PC-9 (cell line): ENCODE results near the gene ZNF337. TPM values are rescaled to one million over a fixed set of nuclear protein-coding genes. Genes with fewer than 3 reads are reported as not detected.
A peak's percentile ranks its signal among the peaks of the same experiment; 100 is the strongest.

ENCODE experiments used
- Bru-seq: library from RNA; stranded (reverse); fragments of 400-500 nt; gene quantifications from one replicate; lab custom pipeline; 2021; lab: Mats Ljungman, UMichigan
- BruChase-seq, 2 experiments: library from RNA; stranded (reverse); fragments of 400-500 nt; gene quantifications; one replicate each; lab custom pipeline; 2021; lab: Mats Ljungman, UMichigan
- BruUV-seq: library from RNA; stranded (reverse); fragments of 400-500 nt; replicated peaks from 2 replicates; lab custom pipeline; 2021; lab: Mats Ljungman, UMichigan
- CTCF ChIA-PET: fragments of 300-600 bp; sonication (Branson Sonifier 250); formaldehyde crosslinking; loops from one replicate; lab custom pipeline; 2022; ENCODE audit warnings: antibody characterized with exemption; lab: Charles Lee
- POLR2A ChIA-PET: fragments of 300-600 bp; sonication (Branson Sonifier 250); formaldehyde crosslinking; loops from one replicate; lab custom pipeline; 2022; ENCODE audit warnings: antibody characterized with exemption; ENCODE audit not compliant: unreplicated experiment; lab: Charles Lee
- DNase-seq, 2 experiments: peaks; one replicate each; pipeline versions ENCODE4 v3.0.0 to v3.0.0-alpha.2; 2015 to 2022; ENCODE audit warnings: mixed read lengths in 1 of 2
- H2AFZ ChIP-seq: fragments of 200-600 bp; sonication (generic); 2 replicates; pipeline ENCODE4 v1.8.1; 2017; ENCODE audit warnings: antibody characterized with exemption
- H3F3A ChIP-seq: fragments of 200-600 bp; sonication (generic); 2 replicates; pipeline ENCODE4 v1.8.1; 2017; ENCODE audit warnings: antibody characterized with exemption, mild to moderate bottlenecking, low read depth; ENCODE audit not compliant: insufficient read depth
- H3K27ac ChIP-seq: fragments of 200-600 bp; sonication (generic); 2 replicates; pipeline ENCODE4 v1.6.1; 2016; ENCODE audit warnings: mixed run types
- H3K27me3 ChIP-seq: fragments of 200-600 bp; sonication (generic); 2 replicates; pipeline ENCODE4 v1.6.1; 2016; ENCODE audit warnings: low read depth, mixed run types; ENCODE audit not compliant: insufficient read depth
- H3K36me3 ChIP-seq: fragments of 200-600 bp; sonication (generic); 2 replicates; pipeline ENCODE4 v1.6.1; 2016; ENCODE audit warnings: low read depth, mixed run types
- H3K4me1 ChIP-seq: fragments of 200-600 bp; sonication (generic); replicated peaks from 2 replicates; pipeline ENCODE4 v1.6.1; 2016; ENCODE audit warnings: mixed run types; ENCODE audit not compliant: insufficient read depth
- H3K4me2 ChIP-seq: fragments of 200-600 bp; sonication (generic); 2 replicates; pipeline ENCODE4 v1.6.1; 2017; ENCODE audit warnings: mixed run types
- H3K4me3 ChIP-seq: fragments of 200-600 bp; sonication (generic); 2 replicates; pipeline ENCODE4 v1.6.1; 2016; ENCODE audit warnings: mixed run types
- H3K79me2 ChIP-seq: fragments of 200-600 bp; sonication (generic); 2 replicates; pipeline ENCODE4 v1.6.1; 2017; ENCODE audit warnings: low read depth, mixed run types
- H3K9me2 ChIP-seq: fragments of 200-600 bp; sonication (generic); 2 replicates; pipeline ENCODE4 v1.8.1; 2017; ENCODE audit warnings: mild to moderate bottlenecking; ENCODE audit not compliant: insufficient read depth
- H3K9me3 ChIP-seq: fragments of 200-600 bp; sonication (generic); 2 replicates; pipeline ENCODE4 v1.8.1; 2016; ENCODE audit warnings: low read depth; ENCODE audit not compliant: insufficient read depth
- H4K20me1 ChIP-seq: fragments of 200-600 bp; sonication (generic); 2 replicates; pipeline ENCODE4 v1.8.1; 2017; ENCODE audit not compliant: insufficient read depth
- EZH2 ChIP-seq: fragments of 200-600 bp; sonication (generic); IDR thresholded peaks from 2 replicates; pipeline ENCODE4 v1.8.0; 2017; ENCODE audit warnings: antibody characterized with exemption, low read depth
- intact Hi-C: fragments of 100-400 bp; cut with micrococcal nuclease; formaldehyde crosslinking; loops from one replicate; pipeline ENCODE4 v1.10.0; 2022; ENCODE audit not compliant: unreplicated experiment
- long read RNA-seq: library from polyadenylated mRNA; stranded (forward); transcript quantifications from one replicate; pipeline ENCODE4 v2.0.0, GENCODE V29; 2022
- total RNA-seq: library from RNA; stranded (reverse); gene quantifications from 2 replicates; pipeline ENCODE4 v1.2.3, GENCODE V29; 2021
- TF ChIP-seq, protein P1 (sequence below): fragments of 200-600 bp; sonication (generic); conservative IDR thresholded peaks from 2 replicates; pipeline ENCODE4 v1.6.1; 2017; ENCODE audit warnings: mixed run types, antibody characterized with exemption, mild to moderate bottlenecking, moderate library complexity

ZNF337 gene
- total RNA-seq = 12.8 and 14.6 TPM in 2 replicates
- Bru-seq, nascent RNA = percentile 76 among the genes with signal in this experiment
- percentile 86 among the genes with signal in this experiment for BruChase-seq, experiment 1, labeled RNA remaining after a 2-hour chase
- percentile 72 among the genes with signal in this experiment for BruChase-seq, experiment 2, labeled RNA remaining after a 6-hour chase
- long read RNA-seq, transcript ZNF337-201 (5 exons, 3,205 nt) = major isoform, 6 of 8 reads
- long read RNA-seq, partial matches to known transcripts = 0 of 8 reads
- long read RNA-seq, other reads (novel, unspliced or antisense) = 1 of 8 reads

DNA sequence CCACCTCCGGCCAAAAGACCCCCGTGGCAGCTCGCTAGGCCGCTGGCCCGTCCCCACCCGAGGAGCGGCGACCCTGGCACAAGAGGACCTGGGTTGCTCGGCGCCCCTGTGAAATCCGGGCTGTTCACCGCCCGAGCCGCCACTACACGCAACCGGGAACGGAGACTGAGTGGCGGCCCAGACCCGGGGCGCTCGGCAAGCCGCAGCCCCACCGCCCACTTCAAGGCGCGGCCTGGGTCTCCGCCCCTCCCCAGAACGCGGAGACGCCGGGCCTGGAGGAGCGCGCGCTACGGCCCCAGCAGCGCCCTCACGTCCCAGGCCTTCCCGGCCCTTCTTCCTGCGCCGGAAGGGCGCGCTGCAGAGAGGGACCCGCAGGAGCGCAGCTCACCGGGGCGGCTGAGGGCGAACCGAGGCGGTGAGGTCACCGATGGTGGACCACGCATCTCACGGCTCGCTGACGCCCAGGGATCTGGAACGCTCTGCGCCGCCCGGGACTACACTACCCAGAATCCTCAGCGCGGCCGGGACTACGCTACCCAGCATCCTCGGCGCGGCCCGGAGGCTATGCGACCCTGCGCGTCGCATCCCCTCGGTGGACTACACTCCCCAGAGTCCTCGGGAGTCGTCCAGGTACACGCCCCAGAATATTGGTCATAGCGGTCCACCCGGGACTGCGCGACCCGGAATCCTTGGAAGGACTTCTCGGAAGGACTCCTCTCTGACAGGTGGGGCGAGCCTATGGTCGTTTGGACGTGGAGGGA lies at the start of gene ZNF337:
TSS of gene ZNF337 (minus strand) at position 483 of the 761 bp plus-strand sequence. CDS start 10,436 bp downstream, outside the sequence.
- Histone ChIP-seq H3F3A (no peaks in the 10 kb centered on the region), H3K4me2 (peak within 1 kb of the TSS; percentile 91), H3K27me3 (no peaks in the 10 kb centered on the region), H3K27ac (peak within 1 kb of the TSS; percentile 49), H4K20me1 (no peaks in the 10 kb centered on the region), H3K36me3 (peaks cover 6% of the 10 kb centered on the region; the same call in 1 of the 2 replicates), H3K4me1 (peaks cover 7% of the 10 kb centered on the region; the same call in 1 of the 2 replicates), H3K4me3 (peak within 1 kb of the TSS; percentile 77), H3K79me2 (peaks cover 25% of the 10 kb centered on the region), H3K9me2 (no peaks in the 10 kb centered on the region; the same call in 1 of the 2 replicates), H3K9me3 (peaks cover 14% of the 10 kb centered on the region), H2AFZ (peak within 1 kb of the TSS; percentile 87)
- peak; percentile 80 to 96 for DNase-seq
- intact Hi-C loops = loop anchor here (2.0 to 10.0 kb wide), 3 partner anchors 74 to 702 kb away; partner anchors contain the start of gene APMAP
- TF ChIP-seq, protein P1, sequence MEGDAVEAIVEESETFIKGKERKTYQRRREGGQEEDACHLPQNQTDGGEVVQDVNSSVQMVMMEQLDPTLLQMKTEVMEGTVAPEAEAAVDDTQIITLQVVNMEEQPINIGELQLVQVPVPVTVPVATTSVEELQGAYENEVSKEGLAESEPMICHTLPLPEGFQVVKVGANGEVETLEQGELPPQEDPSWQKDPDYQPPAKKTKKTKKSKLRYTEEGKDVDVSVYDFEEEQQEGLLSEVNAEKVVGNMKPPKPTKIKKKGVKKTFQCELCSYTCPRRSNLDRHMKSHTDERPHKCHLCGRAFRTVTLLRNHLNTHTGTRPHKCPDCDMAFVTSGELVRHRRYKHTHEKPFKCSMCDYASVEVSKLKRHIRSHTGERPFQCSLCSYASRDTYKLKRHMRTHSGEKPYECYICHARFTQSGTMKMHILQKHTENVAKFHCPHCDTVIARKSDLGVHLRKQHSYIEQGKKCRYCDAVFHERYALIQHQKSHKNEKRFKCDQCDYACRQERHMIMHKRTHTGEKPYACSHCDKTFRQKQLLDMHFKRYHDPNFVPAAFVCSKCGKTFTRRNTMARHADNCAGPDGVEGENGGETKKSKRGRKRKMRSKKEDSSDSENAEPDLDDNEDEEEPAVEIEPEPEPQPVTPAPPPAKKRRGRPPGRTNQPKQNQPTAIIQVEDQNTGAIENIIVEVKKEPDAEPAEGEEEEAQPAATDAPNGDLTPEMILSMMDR = no peak
- no peak for TF ChIP-seq EZH2
- no TSS peak for BruUV-seq
- POLR2A ChIA-PET = interaction anchor here (0.7 kb wide), 1 partner anchor 531 kb away, joined by 5 read pairs; no protein-coding TSS in a partner anchor
- CTCF ChIA-PET = no interaction called here

DNA sequence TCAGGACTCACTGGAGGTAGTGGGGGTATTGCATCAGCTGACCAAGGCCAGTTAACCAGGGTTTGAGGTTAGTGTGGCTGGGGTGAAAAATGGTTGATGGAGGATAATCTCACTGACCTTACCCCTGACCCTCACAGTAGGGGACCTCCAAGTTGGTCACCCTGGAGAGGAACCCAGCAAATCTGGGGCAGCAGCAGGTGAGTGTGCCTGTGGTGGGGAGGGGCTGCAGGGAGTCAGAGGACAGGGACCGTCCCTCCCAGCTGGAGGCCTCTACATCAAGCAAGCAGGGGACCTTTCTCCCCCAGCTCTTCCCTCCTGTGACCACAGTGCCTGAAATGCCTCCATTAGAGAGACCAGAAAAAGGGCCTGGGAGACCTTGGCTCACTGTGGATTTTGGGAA lies 49.1 kb upstream of the ZNF337 start:
- CTCF ChIA-PET = no interaction called here
- no peak overlapping the region for H3K27ac ChIP-seq

DNA sequence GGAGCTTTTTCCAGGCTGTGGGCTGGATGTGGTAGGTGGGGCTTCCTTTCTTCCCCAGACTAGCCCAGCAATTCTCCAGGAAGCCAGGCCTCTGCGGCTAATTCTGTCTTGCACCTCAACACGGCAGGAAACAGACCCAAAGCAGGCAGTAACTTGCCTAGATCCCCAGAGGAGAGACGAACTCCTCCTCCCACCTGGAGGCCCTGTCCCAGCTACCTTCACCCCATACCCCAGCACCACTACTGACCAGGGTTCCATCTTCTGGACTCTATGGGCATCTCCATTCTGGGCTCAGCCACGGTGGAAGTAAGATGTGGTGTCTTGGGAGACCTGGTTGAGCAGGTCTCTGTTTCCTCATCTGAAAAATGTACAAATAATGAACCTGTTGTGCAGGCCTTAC lies 48.4 kb upstream of the ZNF337 start:
- BruUV-seq = no TSS peak

More for the DNA sequence above, 49.1 kb upstream of the ZNF337 start:
- H3K4me2 ChIP-seq = no peak overlapping the region
- no peaks in the 10 kb centered on the region for H3K9me3 ChIP-seq
- H3K4me3 ChIP-seq = no peak overlapping the region
- BruUV-seq = no TSS peak
- TF ChIP-seq, protein P1 = no peak
- TF ChIP-seq EZH2 = no peak
- no peak overlapping the region for H2AFZ ChIP-seq
- H4K20me1 ChIP-seq = no peaks in the 10 kb centered on the region
- no peaks in the 10 kb centered on the region for H3K4me1 ChIP-seq
- no peaks in the 10 kb centered on the region for H3K36me3 ChIP-seq
- no peaks in the 10 kb centered on the region for H3K79me2 ChIP-seq
- no peaks in the 10 kb centered on the region for H3K27me3 ChIP-seq
- POLR2A ChIA-PET = no interaction called here
- H3K9me2 ChIP-seq = no peaks in the 10 kb centered on the region
- H3F3A ChIP-seq = no peaks in the 10 kb centered on the region
- no peak for DNase-seq
- intact Hi-C loops = no loop called here

More for the DNA sequence above, 48.4 kb upstream of the ZNF337 start:
- POLR2A ChIA-PET = no interaction called here
- intact Hi-C loops = no loop called here
- CTCF ChIA-PET = no interaction called here
- Histone ChIP-seq H3K36me3 (no peaks in the 10 kb centered on the region), H3K4me2 (no peak overlapping the region), H2AFZ (no peak overlapping the region), H3K4me3 (no peak overlapping the region), H3K9me3 (no peaks in the 10 kb centered on the region), H3F3A (no peaks in the 10 kb centered on the region), H3K9me2 (no peaks in the 10 kb centered on the region), H4K20me1 (no peaks in the 10 kb centered on the region), H3K79me2 (no peaks in the 10 kb centered on the region), H3K27me3 (no peaks in the 10 kb centered on the region), H3K4me1 (no peaks in the 10 kb centered on the region), H3K27ac (no peak overlapping the region)
- TF ChIP-seq, protein P1 = no peak
- no peak for TF ChIP-seq EZH2
- DNase-seq = no peak
